ENCODE results near the gene LIN28B. TPM values are rescaled to one million over a fixed set of nuclear protein-coding genes. Genes with fewer than 3 reads are reported as not detected.

LIN28B gene
- total and polyA plus RNA-seq, 2 of the 4 experiments (the other 2 are of a cell fraction), result not detected

DNA sequence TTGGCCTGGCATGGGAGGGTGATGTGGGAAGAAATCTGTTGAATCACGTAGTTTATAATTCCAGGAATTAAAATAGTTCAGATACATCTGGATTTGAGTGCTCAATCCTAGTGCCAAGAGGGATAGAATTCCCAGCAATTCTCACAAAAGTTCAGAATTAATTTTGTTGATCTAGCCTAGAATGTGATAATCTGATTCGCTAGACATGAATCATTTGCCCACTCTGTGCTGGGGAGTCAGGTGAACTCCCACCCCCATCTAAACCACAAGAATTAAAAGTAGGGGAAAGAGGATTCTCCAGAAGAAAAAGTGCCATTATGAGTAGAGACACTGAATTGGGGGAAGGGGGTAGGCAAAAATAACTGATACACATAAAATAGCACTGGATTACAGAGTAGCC lies 85.0 kb downstream of the LIN28B start:
- DNase-seq, result no peak
- Histone ChIP-seq H2AK9ac (replicated peaks; ENCODE audit: low read depth, low read length, poor library complexity) (no peak overlapping the region), H3K36me3 (ENCODE audit: control insufficient read depth, insufficient read depth, low read length) (no peaks in the 10 kb centered on the region), H4K8ac (ENCODE audit: low read depth in 2 of 2, low read length in 2 of 2) (no peak overlapping the region), H4K91ac (ENCODE audit: insufficient read depth, low read depth, low read length) (no peak overlapping the region), H2BK5ac (ENCODE audit: low read depth, low read length, poor library complexity, severe bottlenecking) (no peak overlapping the region), H3K79me1 (ENCODE audit: low read depth in 1 of 2, low read length in 2 of 2) (no peaks in the 10 kb centered on the region), H3K4me1 (ENCODE audit: control insufficient read depth, insufficient read depth, low read length) (no peaks in the 10 kb centered on the region), H2BK120ac (ENCODE audit: low read depth, low read length) (no peak overlapping the region), H3K4me2 (ENCODE audit: low read depth, low read length) (no peak overlapping the region), H2BK15ac (ENCODE audit: low read depth, low read length) (no peak overlapping the region), H3K9me1 (ENCODE audit: insufficient read depth, low read length) (no peaks in the 10 kb centered on the region), H3K56ac (ENCODE audit: extremely low read depth, insufficient read depth, low read length) (no peak overlapping the region), H3K27me3 (ENCODE audit: control insufficient read depth, insufficient read depth, low read length) (no peaks in the 10 kb centered on the region; the same call in 1 of the 2 replicates), H3K9ac (ENCODE audit: low read depth, low read length) (no peak overlapping the region), H3K27ac (ENCODE audit: insufficient read depth, low read length) (no peak overlapping the region), H2AK5ac (ENCODE audit: low read depth, low read length) (no peak overlapping the region), H2AFZ (replicated peaks; ENCODE audit: low read length, poor library complexity) (no peak overlapping the region), H2BK20ac (ENCODE audit: low read depth, low read length) (no peak overlapping the region), H3K18ac (ENCODE audit: low read depth, low read length) (no peak overlapping the region), H4K5ac (ENCODE audit: low read depth, low read length) (no peak overlapping the region), H4K20me1 (ENCODE audit: insufficient read depth, low read length) (no peaks in the 10 kb centered on the region), H3K23ac (ENCODE audit: low read depth, low read length) (no peak overlapping the region), H3K4ac (ENCODE audit: low read depth, low read length) (no peak overlapping the region), H3K14ac (replicated peaks; ENCODE audit: low read depth, low read length) (no peak overlapping the region), H3K4me3 (ENCODE audit: insufficient read depth, low read depth, low read length) (no peak overlapping the region), H3K9me3 (ENCODE audit: control insufficient read depth, insufficient read depth, low read length) (no peaks in the 10 kb centered on the region)
- WGBS, 2 experiments (ENCODE audit: extremely low coverage in 2 of 2, insufficient read length in 1 of 2), result no CpG with 5 or more reads among the region's 2 CpGs
- ChIA-PET CTCF (no interaction called here), POLR2A (ENCODE audit: unreplicated experiment) (no interaction called here)
- no TSS peak for BruUV-seq (replicated peaks)
- ATAC-seq (ENCODE audit: low read depth), result no peak
- intact Hi-C loops (cut with micrococcal nuclease), result no loop called here
- in situ Hi-C loops (cut with MboI; ENCODE audit: low sequenced_read_pairs), result no loop called here
- dilution Hi-C loops (cut with HindIII; ENCODE audit: low sequenced_read_pairs, unreplicated experiment), result no loop called here
- TF ChIP-seq FOS (IDR thresholded peaks at IDR 0.05; ENCODE audit: low read depth, low read length) (no peak), BHLHE40 (IDR thresholded peaks at IDR 0.05; ENCODE audit: low read depth, low read length) (no peak), CHD1 (IDR thresholded peaks at IDR 0.05; ENCODE audit: low read depth, low read length) (no peak), MAZ (IDR thresholded peaks at IDR 0.05; ENCODE audit: borderline replicate concordance, low read depth, low read length) (no peak), MXI1 (IDR thresholded peaks at IDR 0.05; ENCODE audit: borderline replicate concordance, low read depth, low read length) (no peak), RFX5 (IDR thresholded peaks at IDR 0.05; ENCODE audit: low read depth, low read length) (no peak), POLR2A (IDR thresholded peaks at IDR 0.05; ENCODE audit: low read depth, low read length) (no peak), RAD21 (IDR thresholded peaks at IDR 0.05; ENCODE audit: low read length) (no peak), MAFK (IDR thresholded peaks at IDR 0.05; ENCODE audit: low read depth, low read length) (no peak), SMC3 (IDR thresholded peaks at IDR 0.05; ENCODE audit: low read depth, low read length) (no peak), RCOR1 (IDR thresholded peaks at IDR 0.05; ENCODE audit: insufficient replicate concordance, low read length) (no peak), CEBPB (IDR thresholded peaks at IDR 0.05; ENCODE audit: low read depth, low read length) (no peak)
- TF ChIP-seq, protein P1, sequence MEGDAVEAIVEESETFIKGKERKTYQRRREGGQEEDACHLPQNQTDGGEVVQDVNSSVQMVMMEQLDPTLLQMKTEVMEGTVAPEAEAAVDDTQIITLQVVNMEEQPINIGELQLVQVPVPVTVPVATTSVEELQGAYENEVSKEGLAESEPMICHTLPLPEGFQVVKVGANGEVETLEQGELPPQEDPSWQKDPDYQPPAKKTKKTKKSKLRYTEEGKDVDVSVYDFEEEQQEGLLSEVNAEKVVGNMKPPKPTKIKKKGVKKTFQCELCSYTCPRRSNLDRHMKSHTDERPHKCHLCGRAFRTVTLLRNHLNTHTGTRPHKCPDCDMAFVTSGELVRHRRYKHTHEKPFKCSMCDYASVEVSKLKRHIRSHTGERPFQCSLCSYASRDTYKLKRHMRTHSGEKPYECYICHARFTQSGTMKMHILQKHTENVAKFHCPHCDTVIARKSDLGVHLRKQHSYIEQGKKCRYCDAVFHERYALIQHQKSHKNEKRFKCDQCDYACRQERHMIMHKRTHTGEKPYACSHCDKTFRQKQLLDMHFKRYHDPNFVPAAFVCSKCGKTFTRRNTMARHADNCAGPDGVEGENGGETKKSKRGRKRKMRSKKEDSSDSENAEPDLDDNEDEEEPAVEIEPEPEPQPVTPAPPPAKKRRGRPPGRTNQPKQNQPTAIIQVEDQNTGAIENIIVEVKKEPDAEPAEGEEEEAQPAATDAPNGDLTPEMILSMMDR (conservative IDR thresholded peaks at IDR 0.05; ENCODE audit: low read depth, low read length), result no peak
- TF ChIP-seq, protein P2, sequence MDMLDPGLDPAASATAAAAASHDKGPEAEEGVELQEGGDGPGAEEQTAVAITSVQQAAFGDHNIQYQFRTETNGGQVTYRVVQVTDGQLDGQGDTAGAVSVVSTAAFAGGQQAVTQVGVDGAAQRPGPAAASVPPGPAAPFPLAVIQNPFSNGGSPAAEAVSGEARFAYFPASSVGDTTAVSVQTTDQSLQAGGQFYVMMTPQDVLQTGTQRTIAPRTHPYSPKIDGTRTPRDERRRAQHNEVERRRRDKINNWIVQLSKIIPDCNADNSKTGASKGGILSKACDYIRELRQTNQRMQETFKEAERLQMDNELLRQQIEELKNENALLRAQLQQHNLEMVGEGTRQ (IDR thresholded peaks at IDR 0.05; ENCODE audit: low read depth, low read length), result no peak
- TF ChIP-seq, protein P3, sequence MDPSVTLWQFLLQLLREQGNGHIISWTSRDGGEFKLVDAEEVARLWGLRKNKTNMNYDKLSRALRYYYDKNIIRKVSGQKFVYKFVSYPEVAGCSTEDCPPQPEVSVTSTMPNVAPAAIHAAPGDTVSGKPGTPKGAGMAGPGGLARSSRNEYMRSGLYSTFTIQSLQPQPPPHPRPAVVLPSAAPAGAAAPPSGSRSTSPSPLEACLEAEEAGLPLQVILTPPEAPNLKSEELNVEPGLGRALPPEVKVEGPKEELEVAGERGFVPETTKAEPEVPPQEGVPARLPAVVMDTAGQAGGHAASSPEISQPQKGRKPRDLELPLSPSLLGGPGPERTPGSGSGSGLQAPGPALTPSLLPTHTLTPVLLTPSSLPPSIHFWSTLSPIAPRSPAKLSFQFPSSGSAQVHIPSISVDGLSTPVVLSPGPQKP (IDR thresholded peaks at IDR 0.05; ENCODE audit: borderline replicate concordance, low read depth, low read length), result no peak
